HG03045 (cell line): Measurements from ENCODE around the gene CES1.
"Not testable (repeated sequence)": the region's sequence is repeated elsewhere in the genome, so short reads cannot be mapped to it uniquely, and the experiment has no call there.

ENCODE experiments used
- ATAC-seq: cut with Tn5 transposase; IDR thresholded peaks from one replicate; pipeline ENCODE4 v1.9.1; 2021; ENCODE audit warnings: mild to moderate bottlenecking, moderate library complexity; ENCODE audit not compliant: unreplicated experiment

The CES1 gene

GRCh38 chr16:55792934-55793374 is 39.9 kb downstream of the CES1 start:
- not testable (repeated sequence) for ATAC-seq

- ATAC-seq = not testable (repeated sequence)
Observed at GRCh38 chr16:55791512-55791911, 41.4 kb downstream of the CES1 start.

- not testable (repeated sequence) for ATAC-seq
Observed at GRCh38 chr16:55790240-55790639, 42.7 kb downstream of the CES1 start.

GRCh38 chr16:55782793-55783091 is 50.2 kb downstream of the CES1 start:
- ATAC-seq = not testable (repeated sequence)

GRCh38 chr16:55782091-55782792 is 50.7 kb downstream of the CES1 start:
- ATAC-seq = not testable (repeated sequence)

GRCh38 chr16:55781456-55781855 is 51.4 kb downstream of the CES1 start:
- ATAC-seq = not testable (repeated sequence)

- ATAC-seq = not testable (repeated sequence)
Observed at GRCh38 chr16:55780095-55780407, 52.8 kb downstream of the CES1 start.

- no peak for ATAC-seq
Observed at GRCh38 chr16:55779402-55780094, 53.3 kb downstream of the CES1 start.

- ATAC-seq = no peak
Observed at GRCh38 chr16:55778757-55779156, 54.1 kb downstream of the CES1 start.

- no peak for ATAC-seq
Observed at GRCh38 chr16:55775857-55776256, 57.0 kb downstream of the CES1 start.

GRCh38 chr16:55773859-55774549 is 58.9 kb downstream of the CES1 start:
- ATAC-seq = no peak

- no peak for ATAC-seq
Observed at GRCh38 chr16:55765161-55765560, 67.7 kb downstream of the CES1 start.

- ATAC-seq = no peak
Observed at GRCh38 chr16:55760310-55761001, 72.4 kb downstream of the CES1 start.

- not testable (repeated sequence) for ATAC-seq
Observed at GRCh38 chr16:55759965-55760309, 73.0 kb downstream of the CES1 start.

- not testable (repeated sequence) for ATAC-seq
Observed at GRCh38 chr16:55757595-55758527, 75.0 kb downstream of the CES1 start.

GRCh38 chr16:55756963-55757362 is 75.9 kb downstream of the CES1 start:
- no peak for ATAC-seq

GRCh38 chr16:55754056-55754455 is 78.8 kb downstream of the CES1 start:
- no peak for ATAC-seq

- not testable (repeated sequence) for ATAC-seq
Observed at GRCh38 chr16:55753145-55753631, 79.7 kb downstream of the CES1 start.
